Naive B cell (primary cell): ENCODE measurements around the gene INF2. TPM values are rescaled to one million over a fixed set of nuclear protein-coding genes. Genes with fewer than 3 reads are reported as not detected.

Experiments
- ATAC-seq, 2 donors: fragments of 150-1000 bp; cut with Tn5 transposase; 2 replicates each; pipeline ENCODE4 v1.10.0; 2021; ENCODE audit warnings: low read depth in 2 of 2, mild to moderate bottlenecking in 2 of 2, moderate library complexity in 2 of 2
- DNase-seq: peaks from one replicate; pipeline ENCODE4 v3.0.0; 2022
- H3K27ac Mint-ChIP-seq, 6 donors: one replicate each; pipeline ENCODE4 v1.8.0; 2020 to 2022; ENCODE audit warnings: mild to moderate bottlenecking in 6 of 6, mixed read lengths in 6 of 6, moderate library complexity in 5 of 6, inconsistent platforms in 2 of 6
- H3K27me3 Mint-ChIP-seq, 3 donors: one replicate each; pipeline ENCODE4 v1.8.0; 2021 to 2022; ENCODE audit warnings: mixed read lengths in 3 of 3, mild to moderate bottlenecking in 1 of 3
- H3K36me3 Mint-ChIP-seq, 2 donors: one replicate each; pipeline ENCODE4 v1.8.0; 2020 to 2022; ENCODE audit warnings: mixed read lengths in 2 of 2, inconsistent platforms in 1 of 2, mild to moderate bottlenecking in 1 of 2
- H3K4me1 Mint-ChIP-seq, 3 donors: one replicate each; pipeline ENCODE4 v1.8.0; 2020 to 2022; ENCODE audit warnings: mixed read lengths in 3 of 3, inconsistent platforms in 1 of 3, mild to moderate bottlenecking in 1 of 3, moderate library complexity in 1 of 3
- H3K4me3 Mint-ChIP-seq, 8 donors: one replicate each; pipeline ENCODE4 v1.8.0; 2020 to 2022; ENCODE audit warnings: mild to moderate bottlenecking in 8 of 8, mixed read lengths in 8 of 8, moderate library complexity in 8 of 8, inconsistent platforms in 2 of 8
- H3K9me3 Mint-ChIP-seq, 7 donors: one replicate each; pipeline ENCODE4 v1.8.0; 2020 to 2022; ENCODE audit warnings: mixed read lengths in 7 of 7, mild to moderate bottlenecking in 5 of 7, inconsistent platforms in 2 of 7, moderate library complexity in 1 of 7
- polyA plus RNA-seq, 6 donors: library from polyadenylated mRNA; unstranded; fragments of 300-500 nt; fragmentation: Illumina TruSeq; gene quantifications; one replicate each; pipeline ENCODE4 v1.2.3, GENCODE V29; 2021; ENCODE audit warnings: low read depth in 6 of 6

INF2 gene
- polyA plus RNA-seq, 6 donors from 2014 or later: 2.8 to 10.2 (median 5.5) TPM

GRCh38 chr14:104730487-104730886, 41.1 kb downstream of the INF2 start:
- no peaks in the 10 kb centered on the region for H3K9me3 Mint-ChIP-seq

GRCh38 chr14:104731320-104732294, 42.2 kb downstream of the INF2 start:
- H3K4me1 Mint-ChIP-seq: peaks cover 0 to 6% (median 0%) of the 10 kb centered on the region in 3 donors
- H3K4me3 Mint-ChIP-seq: no peak overlapping the region
- DNase-seq (no peak), ATAC-seq (peak in 1 of 2 donors; percentile 55)
- H3K27ac Mint-ChIP-seq: no peak overlapping the region
- H3K27me3 Mint-ChIP-seq: peaks cover 0 to 27% (median 8%) of the 10 kb centered on the region in 3 donors
- no peaks in the 10 kb centered on the region for H3K9me3 Mint-ChIP-seq
- no peaks in the 10 kb centered on the region for H3K36me3 Mint-ChIP-seq

More at GRCh38 chr14:104730487-104730886, 41.1 kb downstream of the INF2 start:
- H3K4me1 Mint-ChIP-seq: peaks cover 0 to 6% (median 0%) of the 10 kb centered on the region in 3 donors
- no peak for DNase-seq
- peaks cover 0 to 22% (median 8%) of the 10 kb centered on the region in 3 donors for H3K27me3 Mint-ChIP-seq
- no peak overlapping the region for H3K4me3 Mint-ChIP-seq
- no peak overlapping the region for H3K27ac Mint-ChIP-seq
- ATAC-seq: no peak
- no peaks in the 10 kb centered on the region for H3K36me3 Mint-ChIP-seq

- Mint-ChIP-seq H3K9me3 (no peaks in the 10 kb centered on the region), H3K27ac (peak overlapping the region in 1 of 6 donors; percentile 21), H3K4me3 (no peak overlapping the region), H3K27me3 (peaks cover 0 to 23% (median 4%) of the 10 kb centered on the region in 3 donors), H3K4me1 (peaks cover 0 to 6% (median 0%) of the 10 kb centered on the region in 3 donors), H3K36me3 (no peaks in the 10 kb centered on the region)
- DNase-seq (no peak), ATAC-seq (no peak)
Observed at GRCh38 chr14:104732355-104732804, 43.0 kb downstream of the INF2 start.

GRCh38 chr14:104732931-104733681, 43.7 kb downstream of the INF2 start:
- peaks cover 0 to 6% (median 0%) of the 10 kb centered on the region in 3 donors for H3K4me1 Mint-ChIP-seq
- DNase-seq: no peak
- H3K27ac Mint-ChIP-seq: no peak overlapping the region
- no peaks in the 10 kb centered on the region for H3K9me3 Mint-ChIP-seq
- no peak overlapping the region for H3K4me3 Mint-ChIP-seq
- H3K36me3 Mint-ChIP-seq: no peaks in the 10 kb centered on the region
- H3K27me3 Mint-ChIP-seq: peaks cover 0 to 17% (median 0%) of the 10 kb centered on the region in 3 donors
- no peak for ATAC-seq

- Mint-ChIP-seq H3K36me3 (no peaks in the 10 kb centered on the region), H3K4me3 (no peak overlapping the region)
- DNase-seq: no peak
Observed at GRCh38 chr14:104734051-104734587, 44.7 kb downstream of the INF2 start.

GRCh38 chr14:104734601-104734990, 45.2 kb downstream of the INF2 start:
- no peaks in the 10 kb centered on the region for H3K4me1 Mint-ChIP-seq
- no peaks in the 10 kb centered on the region for H3K9me3 Mint-ChIP-seq
- peaks cover 0 to 13% (median 0%) of the 10 kb centered on the region in 3 donors for H3K27me3 Mint-ChIP-seq
- DNase-seq: no peak
- H3K27ac Mint-ChIP-seq: no peak overlapping the region
- no peak overlapping the region for H3K4me3 Mint-ChIP-seq
- H3K36me3 Mint-ChIP-seq: no peaks in the 10 kb centered on the region
- no peak for ATAC-seq

More at GRCh38 chr14:104734051-104734587, 44.7 kb downstream of the INF2 start:
- no peak for ATAC-seq
- Mint-ChIP-seq H3K4me1 (peaks cover 0 to under 1% (median 0%) of the 10 kb centered on the region in 3 donors), H3K27ac (no peak overlapping the region), H3K27me3 (peaks cover 0 to 13% (median 0%) of the 10 kb centered on the region in 3 donors), H3K9me3 (no peaks in the 10 kb centered on the region)

- Mint-ChIP-seq H3K9me3 (no peaks in the 10 kb centered on the region), H3K27me3 (peaks cover 0 to 13% (median 0%) of the 10 kb centered on the region in 3 donors), H3K4me1 (peaks cover 0 to 2% (median 0%) of the 10 kb centered on the region in 3 donors), H3K36me3 (no peaks in the 10 kb centered on the region), H3K4me3 (no peak overlapping the region), H3K27ac (no peak overlapping the region)
- ATAC-seq: no peak
- no peak for DNase-seq
Observed at GRCh38 chr14:104734991-104735779, 45.8 kb downstream of the INF2 start.

- Mint-ChIP-seq H3K9me3 (no peaks in the 10 kb centered on the region), H3K4me1 (peaks cover 0 to 4% (median 0%) of the 10 kb centered on the region in 3 donors), H3K36me3 (no peaks in the 10 kb centered on the region), H3K4me3 (no peak overlapping the region), H3K27me3 (peaks cover 0 to 13% (median 0%) of the 10 kb centered on the region in 3 donors), H3K27ac (peak overlapping the region in 1 of 6 donors; percentile 2)
- DNase-seq: no peak
- no peak for ATAC-seq
Observed at GRCh38 chr14:104735830-104736642, 46.6 kb downstream of the INF2 start.

- Mint-ChIP-seq H3K4me3 (no peak overlapping the region), H3K9me3 (no peaks in the 10 kb centered on the region), H3K4me1 (peaks cover 0 to 4% (median 0%) of the 10 kb centered on the region in 3 donors), H3K36me3 (no peaks in the 10 kb centered on the region), H3K27ac (peak overlapping the region in 1 of 6 donors; percentile 57), H3K27me3 (peaks cover 0 to 6% (median 0%) of the 10 kb centered on the region in 3 donors)
- ATAC-seq (no peak), DNase-seq (no peak)
Observed at GRCh38 chr14:104738375-104739019, 49.1 kb downstream of the INF2 start.

GRCh38 chr14:104739026-104739425, 49.6 kb downstream of the INF2 start:
- Mint-ChIP-seq H3K4me1 (peaks cover 0 to 4% (median 0%) of the 10 kb centered on the region in 3 donors), H3K27me3 (peaks cover 0 to 5% (median 0%) of the 10 kb centered on the region in 3 donors), H3K36me3 (no peaks in the 10 kb centered on the region), H3K9me3 (no peaks in the 10 kb centered on the region), H3K27ac (no peak overlapping the region), H3K4me3 (no peak overlapping the region)
- no peak for DNase-seq
- no peak for ATAC-seq
